CD8-positive, alpha-beta memory T cell (primary cell): Measurements from ENCODE around the gene HSF5. TPM values are rescaled to one million over a fixed set of nuclear protein-coding genes. Genes with fewer than 3 reads are reported as not detected.

ENCODE experiments used
- CTCF ChIA-PET: fragments of 350-600 bp; sonication (Branson Sonifier 250); formaldehyde crosslinking; loops from one replicate; lab custom pipeline; 2021; ENCODE audit warnings: antibody characterized with exemption; lab: Charles Lee
- POLR2A ChIA-PET: fragments of 350-600 bp; sonication (Branson Sonifier 250); formaldehyde crosslinking; loops from one replicate; lab custom pipeline; 2021; ENCODE audit warnings: antibody characterized with exemption; lab: Charles Lee
- DNase-seq, 5 donors: peaks; one replicate each; pipeline versions ENCODE4 v3.0.0 to v3.0.0-alpha.2; 2020 to 2022; ENCODE audit warnings: mixed read lengths in 1 of 5
- H3K27ac ChIP-seq: one replicate; pipeline ENCODE4 v1.7.0; 2013; ENCODE audit warnings: low read depth, mild to moderate bottlenecking, low read length, moderate library complexity
- H3K27me3 ChIP-seq: 2 replicates; pipeline ENCODE4 v1.7.0; 2013; ENCODE audit warnings: low read length, mild to moderate bottlenecking; ENCODE audit not compliant: insufficient read depth, poor library complexity, severe bottlenecking
- H3K36me3 ChIP-seq: 2 replicates; pipeline ENCODE4 v1.7.0; 2013; ENCODE audit warnings: mild to moderate bottlenecking, low read length, moderate library complexity; ENCODE audit not compliant: insufficient read depth
- H3K4me1 ChIP-seq: 2 replicates; pipeline ENCODE4 v1.7.0; 2013; ENCODE audit warnings: mild to moderate bottlenecking, low read length, moderate library complexity; ENCODE audit not compliant: insufficient read depth
- H3K4me3 ChIP-seq: 2 replicates; pipeline ENCODE4 v1.7.0; 2013; ENCODE audit warnings: mild to moderate bottlenecking, low read length
- H3K9me3 ChIP-seq: 2 replicates; pipeline ENCODE4 v1.7.0; 2013; ENCODE audit warnings: mild to moderate bottlenecking, low read length
- H3K27ac Mint-ChIP-seq, 8 donors: one replicate each; pipeline ENCODE4 v1.8.0; 2020 to 2021; ENCODE audit warnings: mixed read lengths in 8 of 8, mild to moderate bottlenecking in 6 of 8, inconsistent platforms in 3 of 8, moderate library complexity in 3 of 8
- H3K27me3 Mint-ChIP-seq, 2 donors: one replicate each; pipeline ENCODE4 v1.8.0; 2020 to 2021; ENCODE audit warnings: mixed read lengths in 2 of 2, mild to moderate bottlenecking in 1 of 2, moderate library complexity in 1 of 2
- H3K36me3 Mint-ChIP-seq, 3 donors: one replicate each; pipeline ENCODE4 v1.8.0; 2020 to 2021; ENCODE audit warnings: mixed read lengths in 3 of 3, inconsistent platforms in 1 of 3, mild to moderate bottlenecking in 1 of 3
- H3K4me1 Mint-ChIP-seq, 3 donors: one replicate each; pipeline ENCODE4 v1.8.0; 2020 to 2021; ENCODE audit warnings: mixed read lengths in 3 of 3, inconsistent platforms in 1 of 3, mild to moderate bottlenecking in 1 of 3
- H3K4me3 Mint-ChIP-seq, 7 donors: one replicate each; pipeline ENCODE4 v1.8.0; 2020 to 2021; ENCODE audit warnings: mixed read lengths in 7 of 7, mild to moderate bottlenecking in 6 of 7, moderate library complexity in 4 of 7, inconsistent platforms in 2 of 7
- H3K9me3 Mint-ChIP-seq, 5 donors: one replicate each; pipeline ENCODE4 v1.8.0; 2020 to 2022; ENCODE audit warnings: mixed read lengths in 5 of 5, mild to moderate bottlenecking in 3 of 5, moderate library complexity in 2 of 5, inconsistent platforms in 1 of 5
- polyA plus RNA-seq: library from polyadenylated mRNA; unstranded; fragments of 300-500 nt; fragmentation: Illumina TruSeq; gene quantifications from one replicate; pipeline ENCODE4 v1.2.3, GENCODE V29; 2021
- total RNA-seq, 2 experiments: library from RNA; stranded (reverse); gene quantifications; one replicate each; pipeline ENCODE4 v1.2.3, GENCODE V29; 2021

HSF5 gene
- total and polyA plus RNA-seq, 3 experiments from 2014 or later = 0.76 to 5.5 (median 5.4) TPM

DNA sequence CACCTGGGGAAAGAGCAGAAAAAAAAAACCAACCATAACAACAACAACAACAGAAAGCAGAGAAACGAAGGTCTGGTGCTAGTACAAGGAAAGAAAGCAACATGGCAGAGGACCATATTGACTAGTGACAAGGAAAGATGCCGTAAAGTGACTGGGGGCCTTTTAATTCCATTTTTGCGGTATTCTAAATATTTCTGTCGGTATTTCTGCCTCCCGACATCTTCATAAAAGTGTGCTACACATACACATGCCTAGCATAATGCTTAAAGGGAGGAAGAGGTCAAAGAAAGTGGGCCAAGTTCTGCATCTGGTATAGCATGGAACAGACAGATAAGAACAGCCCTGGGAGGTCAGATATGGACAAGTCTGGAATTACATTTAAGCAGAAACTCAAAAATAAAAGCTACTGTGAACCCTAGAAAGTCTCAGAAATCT is 51.4 kb downstream of the HSF5 start:
- DNase-seq = no peak
- H3K27me3 Mint-ChIP-seq = peaks cover 0 to 3% of the 10 kb centered on the region in 2 donors
- Histone ChIP-seq H3K4me1 (no peaks in the 10 kb centered on the region), H3K27me3 (no peaks in the 10 kb centered on the region), H3K27ac (no peak overlapping the region), H3K9me3 (no peaks in the 10 kb centered on the region), H3K36me3 (no peaks in the 10 kb centered on the region), H3K4me3 (no peak overlapping the region)
- peaks cover 2 to 8% (median 4%) of the 10 kb centered on the region in 3 donors for H3K36me3 Mint-ChIP-seq
- ChIA-PET POLR2A (no interaction called here), CTCF (no interaction called here)
- no peak overlapping the region for H3K4me3 Mint-ChIP-seq
- H3K9me3 Mint-ChIP-seq = no peaks in the 10 kb centered on the region
- H3K4me1 Mint-ChIP-seq = no peaks in the 10 kb centered on the region
- no peak overlapping the region for H3K27ac Mint-ChIP-seq

- Mint-ChIP-seq H3K36me3 (peaks cover 2 to 7% (median 4%) of the 10 kb centered on the region in 3 donors), H3K27ac (no peak overlapping the region), H3K4me1 (no peaks in the 10 kb centered on the region), H3K27me3 (peaks cover 0 to 3% of the 10 kb centered on the region in 2 donors), H3K9me3 (no peaks in the 10 kb centered on the region), H3K4me3 (no peak overlapping the region)
- Histone ChIP-seq H3K27ac (no peak overlapping the region), H3K4me1 (no peaks in the 10 kb centered on the region), H3K27me3 (no peaks in the 10 kb centered on the region), H3K4me3 (no peak overlapping the region), H3K36me3 (no peaks in the 10 kb centered on the region), H3K9me3 (no peaks in the 10 kb centered on the region)
- ChIA-PET POLR2A (no interaction called here), CTCF (interaction anchor here (3.2 kb wide), 1 partner anchor 119 kb away, joined by 10 read pairs; no protein-coding TSS in a partner anchor)
- no peak for DNase-seq
Measured at GRCh38 chr17:58436245-58436644, 52.0 kb downstream of the HSF5 start.

DNA sequence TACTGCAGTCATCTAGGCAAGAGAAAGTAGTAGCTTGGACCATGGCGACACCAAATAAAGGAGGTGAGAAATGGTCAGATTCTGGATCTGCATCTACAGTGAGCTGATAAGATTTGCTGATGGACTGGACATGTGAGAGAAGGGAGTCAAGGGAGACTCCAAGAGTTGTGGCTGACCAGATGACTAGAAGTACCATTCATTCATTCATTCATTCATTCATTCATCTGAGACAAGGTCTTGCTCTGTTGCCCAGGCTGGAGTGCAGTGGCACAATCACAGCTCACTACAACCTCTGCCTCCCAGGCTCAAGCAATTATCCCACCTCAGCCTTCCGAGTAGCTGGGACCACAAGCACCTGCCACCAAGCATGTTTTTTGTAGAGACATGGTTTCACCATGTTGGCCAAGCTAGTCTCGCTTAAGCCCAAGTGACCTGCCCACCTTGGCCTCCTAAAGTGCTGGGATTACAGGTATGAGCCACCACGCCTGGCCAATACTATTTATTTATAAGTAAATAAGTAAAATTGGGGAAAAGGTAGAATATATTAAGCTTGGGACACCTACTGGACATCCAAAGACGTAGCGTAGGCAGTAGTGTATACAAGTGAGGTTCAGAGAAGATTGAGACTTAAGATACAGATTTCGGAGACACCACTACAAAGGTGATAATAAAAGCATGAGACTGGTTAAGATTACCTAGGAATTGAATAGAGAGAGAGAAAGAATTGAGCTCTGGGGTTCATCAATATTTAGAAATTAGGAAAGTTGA is 55.2 kb downstream of the HSF5 start:
- POLR2A ChIA-PET = no interaction called here
- no peaks in the 10 kb centered on the region for H3K36me3 ChIP-seq
- H3K27ac Mint-ChIP-seq = no peak overlapping the region
- H3K27ac ChIP-seq = no peak overlapping the region
- no peaks in the 10 kb centered on the region for H3K9me3 ChIP-seq
- H3K27me3 ChIP-seq = no peaks in the 10 kb centered on the region
- H3K4me3 ChIP-seq = no peak overlapping the region
- H3K4me1 ChIP-seq = no peaks in the 10 kb centered on the region
- no peaks in the 10 kb centered on the region for H3K9me3 Mint-ChIP-seq
- H3K4me3 Mint-ChIP-seq = no peak overlapping the region
- H3K36me3 Mint-ChIP-seq = peaks cover 3 to 6% (median 4%) of the 10 kb centered on the region in 3 donors
- no peaks in the 10 kb centered on the region for H3K4me1 Mint-ChIP-seq
- no peak for DNase-seq
- H3K27me3 Mint-ChIP-seq = no peaks in the 10 kb centered on the region
- CTCF ChIA-PET = interaction anchor here (1.1 to 3.2 kb wide), 2 partner anchors 15 to 116 kb away, joined by 3 to 10 read pairs; partner anchors contain the start of gene RNF43

DNA sequence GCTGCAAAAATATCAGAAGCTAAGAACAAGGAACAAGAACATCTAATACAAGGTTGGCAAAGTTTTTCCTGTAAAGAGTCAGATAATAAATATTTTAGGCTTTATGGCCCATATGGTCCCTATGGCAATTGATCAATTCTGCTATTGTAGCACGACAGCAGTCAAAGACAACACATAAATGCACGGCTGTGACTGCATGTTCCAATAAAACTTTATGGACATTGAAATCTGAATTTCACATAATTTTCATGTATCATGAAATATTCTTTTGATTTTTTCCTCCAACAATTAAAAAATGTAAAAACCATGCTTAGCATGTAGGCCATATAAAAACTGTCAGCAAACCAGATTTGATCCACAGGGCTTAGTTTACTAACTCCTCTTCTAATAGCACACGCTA is 60.4 kb downstream of the HSF5 start:
- no peak overlapping the region for H3K4me3 ChIP-seq
- H3K27me3 ChIP-seq = no peaks in the 10 kb centered on the region
- POLR2A ChIA-PET = no interaction called here
- H3K9me3 ChIP-seq = no peaks in the 10 kb centered on the region
- Mint-ChIP-seq H3K4me3 (no peak overlapping the region), H3K36me3 (peaks cover 0 to 3% (median 0%) of the 10 kb centered on the region in 3 donors), H3K27me3 (no peaks in the 10 kb centered on the region), H3K27ac (peak overlapping the region in 1 of 8 donors; percentile 17), H3K4me1 (no peaks in the 10 kb centered on the region), H3K9me3 (no peaks in the 10 kb centered on the region)
- CTCF ChIA-PET = interaction anchor here (2.6 kb wide), 1 partner anchor 11 kb away, joined by 8 read pairs; the partner anchor contains the start of gene RNF43
- no peaks in the 10 kb centered on the region for H3K4me1 ChIP-seq
- H3K36me3 ChIP-seq = no peaks in the 10 kb centered on the region
- no peak overlapping the region for H3K27ac ChIP-seq
- DNase-seq = no peak

- DNase-seq = no peak
- Histone ChIP-seq H3K9me3 (no peaks in the 10 kb centered on the region), H3K4me3 (no peak overlapping the region), H3K27me3 (no peaks in the 10 kb centered on the region), H3K36me3 (no peaks in the 10 kb centered on the region), H3K27ac (no peak overlapping the region), H3K4me1 (peaks cover 15% of the 10 kb centered on the region)
- Mint-ChIP-seq H3K36me3 (peaks cover 0 to 2% (median 0%) of the 10 kb centered on the region in 3 donors), H3K27ac (no peak overlapping the region), H3K9me3 (no peaks in the 10 kb centered on the region), H3K4me1 (peaks cover 9 to 15% (median 14%) of the 10 kb centered on the region in 3 donors), H3K4me3 (no peak overlapping the region), H3K27me3 (no peaks in the 10 kb centered on the region)
- ChIA-PET CTCF (interaction anchor here (1.2 kb wide), 1 partner anchor 77 kb away, joined by 3 read pairs; no protein-coding TSS in a partner anchor), POLR2A (interaction anchor here (0.6 kb wide), 1 partner anchor 65 kb away, joined by 6 read pairs; no protein-coding TSS in a partner anchor)
Measured at GRCh38 chr17:58421711-58422110, 66.5 kb downstream of the HSF5 start.

DNA sequence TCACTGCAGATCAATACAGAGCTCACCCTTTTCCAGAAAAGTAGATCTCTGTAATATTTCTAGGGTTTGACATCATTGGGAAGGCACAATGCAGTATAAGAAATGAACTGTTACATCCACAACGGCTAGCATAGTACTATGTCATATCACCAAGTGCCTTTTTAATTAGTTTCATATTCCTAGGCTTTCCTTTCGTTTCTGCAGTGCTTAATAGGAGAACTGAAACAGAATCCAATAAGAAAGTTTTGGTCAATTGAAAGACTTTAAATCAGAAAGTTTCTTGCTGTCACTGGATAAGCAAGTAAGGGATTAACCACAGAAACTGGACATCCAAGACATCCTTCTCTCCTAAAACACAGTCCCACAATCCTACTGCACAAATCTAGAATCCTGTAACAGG is 67.4 kb downstream of the HSF5 start:
- H3K36me3 ChIP-seq = no peaks in the 10 kb centered on the region
- H3K27ac ChIP-seq = no peak overlapping the region
- no peaks in the 10 kb centered on the region for H3K9me3 Mint-ChIP-seq
- POLR2A ChIA-PET = interaction anchor here (0.6 kb wide), 1 partner anchor 64 kb away, joined by 6 read pairs; no protein-coding TSS in a partner anchor
- CTCF ChIA-PET = interaction anchor here (1.2 to 1.3 kb wide), 2 partner anchors 76 to 104 kb away, joined by 3 to 10 read pairs; no protein-coding TSS in a partner anchor
- peaks cover 15% of the 10 kb centered on the region for H3K4me1 ChIP-seq
- H3K4me3 Mint-ChIP-seq = no peak overlapping the region
- no peak for DNase-seq
- no peaks in the 10 kb centered on the region for H3K9me3 ChIP-seq
- peaks cover 9 to 17% (median 14%) of the 10 kb centered on the region in 3 donors for H3K4me1 Mint-ChIP-seq
- no peaks in the 10 kb centered on the region for H3K27me3 ChIP-seq
- H3K27ac Mint-ChIP-seq = no peak overlapping the region
- no peak overlapping the region for H3K4me3 ChIP-seq
- no peaks in the 10 kb centered on the region for H3K27me3 Mint-ChIP-seq
- peaks cover 0 to 2% (median 1%) of the 10 kb centered on the region in 3 donors for H3K36me3 Mint-ChIP-seq

DNA sequence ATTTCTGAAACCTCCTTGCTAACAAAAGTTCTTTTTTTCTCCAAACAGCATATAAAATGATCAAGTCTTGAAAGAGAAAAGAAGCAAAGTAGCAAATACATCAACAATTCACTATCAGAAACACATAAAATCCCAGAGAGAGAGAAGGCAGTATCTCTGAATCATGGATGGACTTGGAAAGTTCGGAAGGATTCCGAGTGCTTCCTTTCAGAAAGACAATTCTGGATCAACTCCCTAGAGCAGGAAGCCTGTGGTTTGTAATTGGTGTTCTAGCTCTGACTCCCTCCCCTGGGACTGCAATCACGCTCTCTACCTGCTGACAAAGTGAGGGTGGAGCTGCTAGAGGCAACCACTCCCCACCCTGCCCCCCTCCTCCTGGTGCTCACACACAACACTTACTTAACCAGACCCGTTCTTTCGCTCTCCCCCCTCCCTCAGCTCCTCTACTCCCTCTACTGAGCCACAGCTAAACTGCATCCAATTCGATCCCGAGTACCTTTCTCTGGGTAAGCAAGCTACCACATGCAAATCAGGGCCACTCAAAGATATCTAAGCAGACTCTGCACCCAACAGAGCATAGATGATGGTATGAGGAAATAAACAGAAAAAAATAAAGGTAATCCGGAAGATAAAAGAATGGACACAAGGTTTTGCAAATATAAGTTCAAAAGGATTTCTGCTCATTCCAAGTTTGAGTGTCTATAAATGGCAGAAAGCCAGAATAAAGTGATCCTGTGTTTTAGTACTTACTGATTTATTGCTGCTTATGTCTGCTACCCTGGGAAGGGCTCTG is 70.7 kb downstream of the HSF5 start, which contains the start of gene RNF43:
Gene RNF43 (minus strand): TSS at position 235 of the 793 bp plus-strand sequence. CDS start 1,957 bp downstream, outside the sequence.
- H3K27me3 Mint-ChIP-seq = no peaks in the 10 kb centered on the region
- Histone ChIP-seq H3K27ac (peak within 1 kb of the TSS; percentile 28), H3K4me1 (peaks cover 15% of the 10 kb centered on the region), H3K36me3 (no peaks in the 10 kb centered on the region), H3K27me3 (no peaks in the 10 kb centered on the region), H3K9me3 (no peaks in the 10 kb centered on the region), H3K4me3 (peak within 1 kb of the TSS; percentile 15)
- peak within 1 kb of the TSS; percentile 0 to 88 (median 55) for H3K27ac Mint-ChIP-seq
- DNase-seq = peak; percentile 72 to 93 (median 85)
- H3K36me3 Mint-ChIP-seq = peaks cover 0 to 3% (median 0%) of the 10 kb centered on the region in 3 donors
- peaks cover 9 to 19% (median 14%) of the 10 kb centered on the region in 3 donors for H3K4me1 Mint-ChIP-seq
- ChIA-PET POLR2A (interaction anchor here (0.6 to 2.8 kb wide), 9 partner anchors 36 to 100 kb away, joined by 3 to 15 read pairs (median 7); partner anchors contain the start of genes HSF5, SUPT4H1 and TSPOAP1), CTCF (interaction anchor here (0.6 to 6.5 kb wide), 26 partner anchors 10 to 296 kb away, joined by 3 to 98 read pairs (median 4); partner anchors contain the start of genes HSF5 and SUPT4H1)
- peak within 1 kb of the TSS in 5 of 7 donors; percentile 0 to 37 (median 2) for H3K4me3 Mint-ChIP-seq
- H3K9me3 Mint-ChIP-seq = no peaks in the 10 kb centered on the region
